Activated naive CD4-positive, alpha-beta T cell treated with anti-CD3 and anti-CD28 coated beads, Interleukin-2, amount 50 U/mL, for 24 hours (primary cell): ENCODE measurements around the gene NELL2.

Experiments used
- H3K27ac Mint-ChIP-seq: one replicate; pipeline ENCODE4 v1.8.0; 2021; ENCODE audit warnings: mild to moderate bottlenecking, mixed read lengths
- H3K27me3 Mint-ChIP-seq: one replicate; pipeline ENCODE4 v1.8.0; 2021; ENCODE audit warnings: mixed read lengths
- H3K36me3 Mint-ChIP-seq: one replicate; pipeline ENCODE4 v1.8.0; 2021; ENCODE audit warnings: mixed read lengths
- H3K4me1 Mint-ChIP-seq: one replicate; pipeline ENCODE4 v1.8.0; 2021; ENCODE audit warnings: mixed read lengths
- H3K4me3 Mint-ChIP-seq: one replicate; pipeline ENCODE4 v1.8.0; 2021; ENCODE audit warnings: mild to moderate bottlenecking, mixed read lengths
- H3K9me3 Mint-ChIP-seq: one replicate; pipeline ENCODE4 v1.8.0; 2021; ENCODE audit warnings: mixed read lengths

The NELL2 gene

DNA sequence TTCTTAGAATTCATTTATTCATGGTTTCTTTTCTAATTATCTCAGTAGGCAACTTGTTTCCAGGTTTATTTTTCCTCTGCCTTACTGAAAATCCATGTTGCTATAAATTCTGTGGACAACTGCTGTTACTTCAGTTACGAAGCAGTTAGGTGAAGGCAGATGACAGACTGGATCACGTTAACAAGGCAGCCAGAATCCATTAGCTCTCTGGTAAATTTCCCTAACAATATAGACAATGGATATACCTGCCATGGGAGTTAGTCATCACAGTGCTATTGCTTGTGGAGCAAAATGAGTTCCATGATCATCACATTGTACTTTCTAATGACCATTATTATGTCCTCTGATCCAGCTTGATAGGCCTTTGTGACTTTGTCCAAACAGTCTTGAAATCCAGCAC is 291.5 kb downstream of the NELL2 start:
- Mint-ChIP-seq H3K4me3 (no peak overlapping the region), H3K9me3 (no peaks in the 10 kb centered on the region), H3K36me3 (peaks cover 9% of the 10 kb centered on the region), H3K4me1 (peaks cover 12% of the 10 kb centered on the region), H3K27ac (no peak overlapping the region), H3K27me3 (no peaks in the 10 kb centered on the region)

DNA sequence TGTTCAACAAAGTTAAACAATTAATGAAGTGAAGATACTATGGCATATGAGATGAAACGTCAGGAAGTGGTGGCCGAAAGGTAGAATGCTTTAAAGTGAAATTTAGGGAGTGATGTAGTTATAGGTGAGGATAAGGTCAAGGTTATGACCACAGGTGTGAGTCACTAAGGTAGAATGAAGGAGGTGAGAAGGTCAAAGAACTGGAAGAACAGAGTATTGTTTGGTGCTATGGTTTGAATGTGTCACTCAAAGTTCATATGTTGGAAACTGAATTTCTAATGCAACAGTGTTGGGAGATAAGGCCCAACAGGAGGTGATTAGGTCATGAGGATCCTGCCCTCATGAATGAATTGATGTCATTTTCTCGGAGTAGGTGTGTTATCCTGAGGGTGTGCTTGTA is 293.6 kb downstream of the NELL2 start:
- Mint-ChIP-seq H3K36me3 (peaks cover 16% of the 10 kb centered on the region), H3K27me3 (no peaks in the 10 kb centered on the region), H3K27ac (peak overlapping the region; percentile 56), H3K9me3 (no peaks in the 10 kb centered on the region), H3K4me3 (no peak overlapping the region), H3K4me1 (peaks cover 11% of the 10 kb centered on the region)

DNA sequence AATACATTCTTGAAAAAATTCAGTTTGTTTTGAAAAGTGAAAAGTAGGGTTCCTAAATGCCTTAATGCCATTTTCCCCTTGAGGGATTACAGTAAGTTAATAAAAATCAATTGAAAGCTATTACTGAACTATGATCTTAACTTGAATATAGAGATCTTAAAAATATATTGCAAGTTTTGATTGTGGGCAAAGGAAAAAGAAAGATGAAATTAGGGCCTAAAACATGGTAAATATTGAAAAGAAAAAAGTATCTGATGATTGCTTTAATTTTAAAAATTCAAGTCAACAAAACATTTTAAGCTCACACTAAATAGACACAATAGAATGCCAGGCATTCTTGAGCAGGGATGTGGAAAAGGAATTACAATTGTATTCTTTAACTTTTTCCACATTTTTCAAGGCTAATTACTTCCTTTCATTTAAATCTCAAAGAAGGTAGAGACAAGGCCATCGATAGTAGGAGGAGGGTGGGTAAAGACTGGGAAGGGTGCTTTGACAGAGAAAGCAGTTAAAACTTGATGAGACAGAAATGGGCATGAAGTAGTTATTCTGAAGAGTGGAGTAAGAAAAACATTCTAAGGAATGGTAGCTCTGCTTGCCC is 294.4 kb downstream of the NELL2 start:
- no peaks in the 10 kb centered on the region for H3K27me3 Mint-ChIP-seq
- H3K4me3 Mint-ChIP-seq = no peak overlapping the region
- H3K27ac Mint-ChIP-seq = no peak overlapping the region
- H3K4me1 Mint-ChIP-seq = peaks cover 11% of the 10 kb centered on the region
- H3K9me3 Mint-ChIP-seq = no peaks in the 10 kb centered on the region
- peaks cover 16% of the 10 kb centered on the region for H3K36me3 Mint-ChIP-seq

DNA sequence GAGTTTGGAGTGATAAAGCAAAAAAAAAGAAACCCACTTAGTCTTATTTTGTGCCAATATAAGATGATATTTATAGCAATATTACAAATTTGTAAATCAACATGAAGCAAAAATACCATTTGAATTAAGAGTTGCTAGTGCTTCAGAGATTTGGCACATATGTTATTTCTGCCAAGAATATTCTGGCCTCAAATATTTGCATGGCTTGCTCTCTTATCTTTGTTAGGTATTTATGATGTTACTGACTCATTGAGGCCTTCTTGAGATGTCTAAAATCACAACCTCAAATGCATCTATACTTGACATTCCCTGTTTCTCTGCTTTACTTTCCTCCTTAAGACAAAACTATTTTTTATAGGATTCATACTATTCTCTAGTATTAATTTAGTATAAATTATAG is 301.5 kb downstream of the NELL2 start:
- peaks cover 15% of the 10 kb centered on the region for H3K36me3 Mint-ChIP-seq
- peaks cover 20% of the 10 kb centered on the region for H3K4me1 Mint-ChIP-seq
- H3K4me3 Mint-ChIP-seq = no peak overlapping the region
- H3K27me3 Mint-ChIP-seq = no peaks in the 10 kb centered on the region
- no peak overlapping the region for H3K27ac Mint-ChIP-seq
- no peaks in the 10 kb centered on the region for H3K9me3 Mint-ChIP-seq

DNA sequence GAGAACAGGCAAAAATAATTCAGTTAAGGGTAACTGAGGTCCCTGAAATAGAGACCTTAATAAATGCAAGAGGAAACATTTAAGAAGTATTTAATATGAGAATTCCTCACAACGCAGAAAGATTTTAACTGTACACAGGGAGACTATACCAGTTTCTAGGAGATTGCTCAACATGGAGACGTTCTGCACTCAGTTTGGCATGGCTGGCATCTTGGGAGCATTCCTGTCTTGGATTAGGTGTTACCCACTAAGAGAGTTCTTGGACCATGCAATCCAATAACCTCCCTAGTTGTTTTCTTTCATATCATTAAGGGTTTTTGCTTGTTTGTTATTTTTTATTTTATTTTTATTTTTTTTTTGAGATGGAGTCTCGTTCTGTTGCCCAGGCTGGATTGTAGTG is 302.4 kb downstream of the NELL2 start:
- peaks cover 14% of the 10 kb centered on the region for H3K36me3 Mint-ChIP-seq
- no peak overlapping the region for H3K4me3 Mint-ChIP-seq
- peaks cover 24% of the 10 kb centered on the region for H3K4me1 Mint-ChIP-seq
- no peaks in the 10 kb centered on the region for H3K9me3 Mint-ChIP-seq
- no peak overlapping the region for H3K27ac Mint-ChIP-seq
- no peaks in the 10 kb centered on the region for H3K27me3 Mint-ChIP-seq

DNA sequence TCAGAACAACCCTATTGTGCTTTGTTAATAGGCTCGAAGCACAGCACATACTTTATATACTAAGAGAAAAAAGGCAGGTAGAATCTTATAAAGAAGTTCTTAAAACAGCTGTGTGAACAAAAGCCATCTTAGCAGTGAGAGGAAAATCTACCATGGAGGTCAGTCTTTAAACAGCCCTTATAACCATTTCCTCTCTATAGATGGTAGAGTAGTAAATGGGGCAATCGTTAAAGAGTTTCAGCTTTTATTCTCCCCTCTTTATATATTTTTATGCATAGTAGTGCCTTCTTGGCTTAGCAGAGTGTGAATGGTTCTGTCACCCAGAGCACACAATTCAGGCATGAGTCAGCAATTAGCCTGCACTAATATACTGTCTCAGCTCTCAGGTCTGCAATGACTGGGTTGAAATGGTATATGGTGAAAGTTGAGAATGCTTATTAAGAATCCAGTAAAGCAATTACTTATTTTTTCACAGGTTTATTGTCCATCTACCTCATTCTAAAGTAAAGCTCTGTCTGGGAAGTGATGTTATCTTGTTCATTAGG is 305.0 kb downstream of the NELL2 start:
- H3K36me3 Mint-ChIP-seq = peaks cover 9% of the 10 kb centered on the region
- H3K4me3 Mint-ChIP-seq = no peak overlapping the region
- peaks cover 25% of the 10 kb centered on the region for H3K4me1 Mint-ChIP-seq
- no peaks in the 10 kb centered on the region for H3K9me3 Mint-ChIP-seq
- H3K27ac Mint-ChIP-seq = no peak overlapping the region
- H3K27me3 Mint-ChIP-seq = no peaks in the 10 kb centered on the region

DNA sequence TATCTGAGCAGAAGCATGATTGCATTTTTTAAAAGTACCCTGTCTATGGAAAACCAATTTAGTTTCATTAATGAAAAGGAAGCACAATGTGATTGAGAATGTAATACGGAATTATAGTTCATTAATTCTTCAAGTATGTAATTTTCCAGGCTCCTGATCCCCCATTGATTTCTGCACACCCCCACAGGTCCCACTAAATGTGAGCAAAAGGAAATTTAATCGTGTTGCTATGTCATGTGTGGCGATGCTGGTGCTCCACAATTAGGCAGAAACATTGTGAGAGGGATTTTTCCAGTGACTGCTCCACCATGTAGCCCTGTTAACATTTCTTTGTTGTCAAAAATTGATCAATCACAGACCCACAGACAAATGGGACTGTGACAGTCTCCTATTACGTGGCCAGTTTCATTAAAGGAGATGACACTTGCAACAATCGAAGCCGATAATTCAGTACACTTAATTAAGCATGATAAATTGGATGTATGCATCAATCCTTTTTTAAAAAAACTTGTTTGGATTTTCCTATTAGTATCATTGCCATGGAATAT is 306.0 kb downstream of the NELL2 start:
- Mint-ChIP-seq H3K27ac (no peak overlapping the region), H3K36me3 (peaks cover 12% of the 10 kb centered on the region), H3K4me3 (no peak overlapping the region), H3K9me3 (no peaks in the 10 kb centered on the region), H3K27me3 (no peaks in the 10 kb centered on the region), H3K4me1 (peaks cover 32% of the 10 kb centered on the region)

DNA sequence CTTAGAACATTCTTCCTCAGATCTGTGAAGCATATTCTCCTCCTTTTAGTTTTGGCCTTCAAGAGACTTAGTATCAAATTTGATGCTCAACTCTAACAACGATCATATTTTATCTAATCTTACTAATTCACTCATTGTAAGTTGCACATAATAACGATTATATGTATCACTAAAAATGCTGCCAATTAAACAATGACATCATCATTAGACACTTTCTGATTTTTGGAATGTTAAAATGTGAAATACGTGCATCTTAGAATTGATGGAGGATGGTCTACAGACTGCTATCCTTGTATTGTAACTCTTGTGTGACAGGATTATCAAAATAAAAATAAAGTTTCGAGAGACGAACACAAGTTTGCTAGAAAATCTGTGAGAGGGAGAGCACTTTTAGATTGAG is 311.0 kb downstream of the NELL2 start:
- H3K9me3 Mint-ChIP-seq = peaks cover 3% of the 10 kb centered on the region
- no peak overlapping the region for H3K4me3 Mint-ChIP-seq
- H3K36me3 Mint-ChIP-seq = peaks cover 19% of the 10 kb centered on the region
- H3K4me1 Mint-ChIP-seq = peaks cover 38% of the 10 kb centered on the region
- H3K27ac Mint-ChIP-seq = peak overlapping the region; percentile 39
- H3K27me3 Mint-ChIP-seq = no peaks in the 10 kb centered on the region

DNA sequence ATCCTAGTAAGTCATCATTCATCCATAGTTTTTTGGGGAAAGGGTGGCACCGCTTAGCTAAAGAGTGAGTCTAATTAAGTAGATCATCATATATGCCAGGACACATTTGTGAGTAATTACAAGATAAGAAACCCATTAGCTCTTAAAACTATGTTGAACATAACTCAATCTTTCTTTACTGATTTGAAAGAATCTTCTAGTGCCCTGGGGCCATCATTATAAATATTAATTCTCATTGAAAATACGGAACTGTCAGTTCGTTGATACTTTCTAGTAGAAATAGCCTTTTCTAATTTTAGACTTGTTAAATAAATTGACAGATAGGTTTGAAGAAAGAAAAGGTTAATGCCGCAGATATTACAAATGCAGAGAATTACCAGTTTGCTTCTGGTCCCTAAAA is 312.6 kb downstream of the NELL2 start:
- peaks cover 23% of the 10 kb centered on the region for H3K36me3 Mint-ChIP-seq
- H3K27ac Mint-ChIP-seq = no peak overlapping the region
- peaks cover 6% of the 10 kb centered on the region for H3K9me3 Mint-ChIP-seq
- H3K4me3 Mint-ChIP-seq = no peak overlapping the region
- peaks cover 46% of the 10 kb centered on the region for H3K4me1 Mint-ChIP-seq
- no peaks in the 10 kb centered on the region for H3K27me3 Mint-ChIP-seq

DNA sequence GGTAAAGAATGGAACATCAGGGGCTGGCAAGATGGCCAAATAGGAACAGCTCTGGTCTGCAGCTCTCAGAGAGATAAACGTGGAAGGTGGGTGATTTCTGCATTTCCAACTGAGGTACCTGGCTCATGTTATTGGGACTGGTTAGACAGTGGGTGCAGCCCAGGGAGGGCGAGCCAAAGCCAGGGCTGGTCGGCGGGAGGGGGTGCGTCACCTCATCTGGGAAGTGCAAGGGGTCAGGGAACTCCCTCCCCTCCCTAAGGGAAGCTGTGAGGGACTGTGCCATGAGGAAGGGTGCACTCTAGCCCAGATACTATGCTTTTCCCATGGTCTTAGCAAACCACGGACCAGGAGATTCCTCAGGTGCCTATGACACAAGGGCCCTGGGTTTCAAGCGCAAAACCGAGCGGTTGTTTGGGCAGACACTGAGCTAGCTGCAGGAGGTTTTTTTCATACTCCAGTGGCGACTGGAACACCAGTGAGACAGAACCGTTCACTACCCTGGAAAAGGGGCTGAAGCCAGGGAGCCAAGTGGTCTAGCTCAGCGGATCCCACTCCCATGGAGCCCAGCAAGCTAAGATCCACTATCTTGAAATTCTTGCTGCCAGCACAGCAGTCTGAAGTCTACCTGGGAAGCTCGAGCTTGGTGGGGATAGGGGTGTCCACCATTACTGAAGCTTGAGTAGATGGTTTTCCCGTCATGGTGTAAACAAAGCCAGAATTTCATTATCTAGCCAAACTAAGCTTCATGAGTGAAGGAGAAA is 317.6 kb downstream of the NELL2 start:
- Mint-ChIP-seq H3K27me3 (no peaks in the 10 kb centered on the region), H3K27ac (no peak overlapping the region), H3K4me3 (no peak overlapping the region), H3K4me1 (peaks cover 69% of the 10 kb centered on the region), H3K9me3 (peaks cover 14% of the 10 kb centered on the region), H3K36me3 (peaks cover 29% of the 10 kb centered on the region)

DNA sequence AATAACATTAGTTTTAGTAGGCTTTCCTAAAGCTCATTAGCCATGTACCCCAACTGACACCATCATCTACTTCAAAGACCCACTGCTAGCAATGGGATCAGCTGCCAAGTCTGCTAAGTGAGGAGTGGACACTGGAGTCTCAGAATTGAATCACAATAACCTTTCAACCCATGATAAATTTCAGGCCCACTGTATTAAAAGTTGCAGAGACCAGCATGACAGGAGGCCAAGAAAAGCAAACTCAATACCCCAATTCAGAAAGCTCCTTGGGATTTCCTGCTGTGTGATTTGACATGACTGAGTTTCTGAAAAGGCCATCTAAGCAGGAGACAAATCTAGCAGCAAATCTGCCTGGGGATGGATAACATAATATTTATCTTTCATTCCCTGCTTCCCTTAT is 320.7 kb downstream of the NELL2 start:
- Mint-ChIP-seq H3K36me3 (peaks cover 35% of the 10 kb centered on the region), H3K27ac (no peak overlapping the region), H3K27me3 (no peaks in the 10 kb centered on the region), H3K9me3 (peaks cover 14% of the 10 kb centered on the region), H3K4me3 (no peak overlapping the region), H3K4me1 (peaks cover 73% of the 10 kb centered on the region)

DNA sequence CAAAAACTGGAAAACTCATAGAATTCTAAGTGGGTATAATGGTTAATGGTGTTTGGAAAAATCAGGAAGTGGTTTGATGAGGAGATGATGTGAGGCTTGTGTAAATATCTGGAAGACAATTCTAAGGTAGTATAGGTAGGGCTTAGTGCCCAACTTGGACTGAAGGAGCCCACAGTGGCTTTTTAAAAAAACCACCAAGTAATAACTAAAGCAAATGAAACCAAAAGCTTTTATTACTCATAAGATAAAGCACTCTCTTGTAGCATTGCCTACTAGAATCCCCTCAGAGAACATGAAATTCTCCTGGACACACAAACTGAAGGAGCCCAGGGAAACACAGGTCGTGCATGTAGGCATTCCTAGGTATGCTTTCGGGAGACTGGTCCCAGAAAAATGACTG is 324.5 kb downstream of the NELL2 start:
- peaks cover 71% of the 10 kb centered on the region for H3K4me1 Mint-ChIP-seq
- H3K27me3 Mint-ChIP-seq = no peaks in the 10 kb centered on the region
- H3K9me3 Mint-ChIP-seq = no peaks in the 10 kb centered on the region
- H3K4me3 Mint-ChIP-seq = no peak overlapping the region
- H3K36me3 Mint-ChIP-seq = peaks cover 15% of the 10 kb centered on the region
- H3K27ac Mint-ChIP-seq = peak overlapping the region; percentile 84

DNA sequence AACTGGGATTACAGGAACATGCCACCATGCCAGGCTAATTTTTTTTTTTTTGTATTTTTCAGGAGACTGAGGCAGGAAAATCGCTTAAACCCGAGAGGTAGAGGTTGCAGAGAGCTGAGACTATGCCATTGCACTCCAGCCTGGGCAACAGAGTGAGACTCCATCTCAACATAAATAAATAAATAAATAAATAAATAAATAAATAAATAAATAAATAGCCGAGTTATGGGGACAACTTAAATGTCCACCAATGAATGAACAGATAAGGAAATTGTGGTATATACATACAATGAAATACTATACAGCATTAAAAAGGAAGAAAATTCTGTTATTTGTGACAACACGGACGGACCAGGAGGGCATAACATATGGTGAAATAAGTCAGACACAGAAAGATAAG is 325.7 kb downstream of the NELL2 start:
- Mint-ChIP-seq H3K4me3 (no peak overlapping the region), H3K9me3 (no peaks in the 10 kb centered on the region), H3K27me3 (no peaks in the 10 kb centered on the region), H3K27ac (no peak overlapping the region), H3K4me1 (peaks cover 73% of the 10 kb centered on the region), H3K36me3 (peaks cover 11% of the 10 kb centered on the region)

DNA sequence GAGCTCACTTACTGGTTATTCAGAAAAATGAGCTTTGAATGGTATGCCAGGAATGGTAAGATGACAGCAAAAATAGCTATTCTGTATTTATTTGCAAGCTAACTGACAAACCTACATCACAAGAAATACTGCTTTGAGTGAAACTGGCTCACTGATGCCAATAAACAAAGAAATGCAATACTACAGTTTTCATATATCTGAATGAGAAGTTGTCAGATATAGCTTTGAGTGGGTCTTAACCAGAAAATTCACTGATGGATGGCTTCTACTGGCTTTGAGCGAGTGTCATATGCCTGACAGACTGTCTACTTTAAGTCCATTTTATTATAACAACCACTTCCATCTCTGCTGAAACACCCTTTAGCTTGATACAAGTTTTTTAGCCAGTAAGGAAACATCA is 330.1 kb downstream of the NELL2 start:
- Mint-ChIP-seq H3K27me3 (no peaks in the 10 kb centered on the region), H3K4me3 (no peak overlapping the region), H3K27ac (peak overlapping the region; percentile 39), H3K36me3 (peaks cover 7% of the 10 kb centered on the region), H3K4me1 (peaks cover 77% of the 10 kb centered on the region), H3K9me3 (no peaks in the 10 kb centered on the region)

DNA sequence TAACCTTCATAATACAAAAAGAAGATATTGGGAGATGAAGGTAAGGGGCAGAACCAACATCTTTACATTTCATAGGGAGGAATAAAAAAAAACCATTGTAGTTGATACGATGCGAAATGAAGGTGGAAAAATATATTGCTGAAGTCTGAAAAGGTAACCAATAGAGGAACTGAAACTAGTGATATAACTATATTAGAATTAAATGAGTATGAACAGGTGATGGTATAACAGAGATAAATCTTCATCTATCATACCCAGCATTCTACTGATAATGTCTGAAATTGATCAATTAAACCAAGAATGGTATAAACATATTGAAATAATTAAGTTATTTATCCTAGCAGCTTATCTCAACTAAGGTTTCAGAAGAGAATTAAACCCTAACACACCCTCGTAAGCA is 332.1 kb downstream of the NELL2 start:
- Mint-ChIP-seq H3K4me1 (peaks cover 71% of the 10 kb centered on the region), H3K27ac (no peak overlapping the region), H3K9me3 (no peaks in the 10 kb centered on the region), H3K36me3 (peaks cover 4% of the 10 kb centered on the region), H3K4me3 (no peak overlapping the region), H3K27me3 (no peaks in the 10 kb centered on the region)

DNA sequence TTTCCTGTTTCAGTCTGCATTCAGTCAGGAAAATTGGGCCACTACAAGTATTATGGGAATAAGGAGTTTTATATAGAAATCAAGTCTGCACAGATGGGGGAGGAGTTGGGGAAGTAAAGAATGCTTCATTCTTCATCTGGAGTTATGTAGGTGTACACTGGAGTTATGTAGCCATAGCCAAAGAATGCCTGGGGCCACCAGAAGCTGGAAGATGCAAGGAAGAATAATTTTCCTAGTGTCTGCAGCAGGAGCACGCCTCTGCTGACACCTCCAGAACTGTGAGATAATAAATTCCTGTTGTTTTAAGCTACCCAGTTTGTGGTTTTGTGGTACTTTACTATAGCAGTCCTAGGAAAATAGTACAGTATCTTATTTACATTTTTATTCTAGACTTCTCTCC is 333.4 kb downstream of the NELL2 start:
- Mint-ChIP-seq H3K36me3 (peaks cover 4% of the 10 kb centered on the region), H3K27me3 (no peaks in the 10 kb centered on the region), H3K9me3 (no peaks in the 10 kb centered on the region), H3K4me3 (no peak overlapping the region), H3K4me1 (peaks cover 64% of the 10 kb centered on the region), H3K27ac (no peak overlapping the region)
